HEK293 (cell line): ENCODE results near the gene UGT1A7.

Experiments
- ZBTB21 ChIP-seq: fragments of 450-650 bp; formaldehyde crosslinking; IDR thresholded peaks from 2 replicates; pipeline ENCODE4 v1.5.1; 2017; ENCODE audit warnings: missing biosample characterization, missing genetic modification characterization
- ZEB2 ChIP-seq: fragments of 450-650 bp; formaldehyde crosslinking; IDR thresholded peaks from 2 replicates; pipeline ENCODE4 v1.5.1; 2016; ENCODE audit warnings: missing biosample characterization, missing genetic modification characterization
- TF ChIP-seq, protein P1 (sequence below): fragments of 450-650 bp; IDR thresholded peaks from 2 replicates; pipeline ENCODE4 v1.5.1; 2018; ENCODE audit warnings: missing biosample characterization, mild to moderate bottlenecking, missing genetic modification characterization

DNA sequence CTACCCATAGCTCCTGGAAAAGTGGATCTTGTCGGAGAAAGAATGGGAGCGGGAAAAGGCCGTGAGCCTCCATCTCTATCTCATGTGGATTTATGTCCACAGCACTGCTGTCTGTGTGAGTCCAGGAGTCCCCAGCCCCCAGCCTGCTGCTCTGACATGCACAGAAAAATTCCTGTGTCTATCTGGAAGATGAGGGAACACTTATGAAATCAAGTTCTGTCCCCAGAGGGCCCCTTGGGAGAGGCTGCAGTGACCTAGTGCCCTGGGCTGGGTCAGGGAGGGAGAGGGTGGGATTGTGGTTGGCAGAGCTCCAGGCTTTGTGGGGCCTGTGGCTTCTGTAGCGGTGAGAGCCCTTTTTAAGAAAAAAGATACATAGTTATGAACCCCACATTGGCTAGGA is 135.1 kb downstream of the UGT1A7 start:
- TF ChIP-seq, protein P1, sequence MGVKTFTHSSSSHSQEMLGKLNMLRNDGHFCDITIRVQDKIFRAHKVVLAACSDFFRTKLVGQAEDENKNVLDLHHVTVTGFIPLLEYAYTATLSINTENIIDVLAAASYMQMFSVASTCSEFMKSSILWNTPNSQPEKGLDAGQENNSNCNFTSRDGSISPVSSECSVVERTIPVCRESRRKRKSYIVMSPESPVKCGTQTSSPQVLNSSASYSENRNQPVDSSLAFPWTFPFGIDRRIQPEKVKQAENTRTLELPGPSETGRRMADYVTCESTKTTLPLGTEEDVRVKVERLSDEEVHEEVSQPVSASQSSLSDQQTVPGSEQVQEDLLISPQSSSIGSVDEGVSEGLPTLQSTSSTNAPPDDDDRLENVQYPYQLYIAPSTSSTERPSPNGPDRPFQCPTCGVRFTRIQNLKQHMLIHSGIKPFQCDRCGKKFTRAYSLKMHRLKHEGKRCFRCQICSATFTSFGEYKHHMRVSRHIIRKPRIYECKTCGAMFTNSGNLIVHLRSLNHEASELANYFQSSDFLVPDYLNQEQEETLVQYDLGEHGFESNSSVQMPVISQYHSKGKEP = no peak
- TF ChIP-seq ZBTB21 (tag by site-specific recombination) (no peak), ZEB2 (tag by site-specific recombination) (no peak)
